ENCODE data around the gene SCRN3.

SCRN3 gene

DNA sequence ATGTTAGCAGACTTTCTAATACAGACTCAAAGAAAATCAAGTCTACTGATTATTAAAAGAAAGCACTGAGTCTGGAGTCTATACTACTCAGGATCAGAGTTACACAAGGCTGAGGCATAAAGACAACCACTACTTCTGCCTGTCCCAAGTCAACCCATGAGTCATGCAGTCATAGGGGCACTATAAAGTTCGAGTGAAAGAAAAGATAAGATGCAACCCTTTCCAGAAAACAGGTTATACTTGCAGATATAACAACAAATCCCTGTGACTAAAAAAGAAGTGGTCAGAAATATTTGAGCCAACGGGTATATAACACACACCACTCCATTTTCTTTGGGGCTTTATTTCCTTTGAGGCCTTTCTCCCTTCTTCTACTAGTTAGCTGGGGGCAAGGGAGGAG is 18.6 kb upstream of the SCRN3 start:
- TF ChIP-seq CREB1 (IDR thresholded peaks at IDR 0.05; ENCODE audit: low read depth) = no peak
- no peak for TF ChIP-seq NFIC (IDR thresholded peaks at IDR 0.05)

DNA sequence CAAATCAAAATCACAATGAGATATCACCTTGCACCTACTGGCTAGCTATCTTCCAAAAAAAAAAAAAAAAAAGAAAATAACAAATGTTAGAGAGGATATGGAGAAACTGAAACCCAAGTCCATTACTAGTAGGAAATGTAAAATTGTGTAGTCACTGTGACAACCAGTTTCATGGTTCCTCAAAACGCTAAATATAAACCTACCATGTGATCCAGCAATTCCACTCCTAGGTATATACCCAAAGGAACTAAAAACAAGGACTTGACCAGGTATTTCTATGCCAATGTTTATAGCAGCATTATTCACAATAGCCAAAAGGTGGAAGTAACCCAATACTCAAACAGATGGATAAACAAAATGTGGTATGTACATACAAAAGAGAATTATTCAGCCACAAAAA is 11.7 kb upstream of the SCRN3 start:
- TF ChIP-seq MAX (IDR thresholded peaks at IDR 0.05) (no peak), TCF12 (IDR thresholded peaks at IDR 0.05; ENCODE audit: low read depth) (no peak), CREB1 (IDR thresholded peaks at IDR 0.05; ENCODE audit: low read depth) (no peak), EGR1 (IDR thresholded peaks at IDR 0.05) (no peak), RAD21 (IDR thresholded peaks at IDR 0.05; ENCODE audit: low read depth) (no peak), YY1 (IDR thresholded peaks at IDR 0.05; ENCODE audit: low read depth) (no peak), USF1 (IDR thresholded peaks at IDR 0.05) (no peak), CEBPB (IDR thresholded peaks at IDR 0.05) (no peak), TAF1 (IDR thresholded peaks at IDR 0.05; ENCODE audit: low read depth) (no peak)

DNA sequence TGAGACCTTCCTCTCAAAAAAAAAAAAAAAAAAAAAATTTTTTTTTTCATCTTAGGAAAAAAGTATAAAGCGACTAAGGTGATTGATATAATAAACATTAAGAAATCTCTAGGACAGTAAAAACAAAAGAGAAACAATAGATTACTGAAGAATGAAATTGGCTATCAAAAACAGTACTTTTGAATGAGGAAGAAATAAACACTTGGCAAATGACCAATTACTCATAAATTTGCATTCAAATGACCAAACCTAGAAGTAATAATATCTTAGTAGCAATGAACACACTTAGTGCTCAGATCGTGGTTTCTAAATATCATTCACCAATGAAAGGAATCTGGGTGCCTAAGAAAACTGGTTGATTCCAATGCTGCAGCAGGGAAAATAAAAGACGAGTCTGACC is 10.3 kb upstream of the SCRN3 start:
- TF ChIP-seq CREB1 (IDR thresholded peaks at IDR 0.05; ENCODE audit: low read depth) (no peak), EGR1 (IDR thresholded peaks at IDR 0.05) (no peak), CEBPB (IDR thresholded peaks at IDR 0.05) (no peak)

DNA sequence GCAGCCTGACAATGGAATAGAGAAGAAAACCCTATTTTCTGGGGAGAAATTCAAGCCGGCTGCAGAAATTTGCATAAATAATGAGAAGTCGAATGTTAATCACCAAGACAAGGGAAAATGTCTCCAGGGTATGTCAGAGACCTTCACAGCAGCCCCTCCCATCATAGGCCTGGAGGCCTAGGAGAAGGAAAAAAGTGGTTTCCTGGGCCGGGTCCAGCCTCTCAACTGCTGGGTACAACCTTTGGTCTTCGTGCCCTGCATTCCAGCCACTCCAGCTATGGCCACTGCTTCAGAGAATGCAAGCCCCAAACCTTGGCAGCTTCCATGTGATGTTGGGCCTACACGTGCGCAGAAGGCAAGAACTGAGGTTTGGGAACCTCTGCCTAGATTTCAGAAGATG is 6.0 kb upstream of the SCRN3 start:
- TF ChIP-seq NFIC (IDR thresholded peaks at IDR 0.05) = no peak
- no peak for TF ChIP-seq TCF12 (IDR thresholded peaks at IDR 0.05; ENCODE audit: low read depth)
- no peak for TF ChIP-seq TAF1 (IDR thresholded peaks at IDR 0.05; ENCODE audit: low read depth)
- TF ChIP-seq USF1 (IDR thresholded peaks at IDR 0.05) = no peak
- TF ChIP-seq FOXM1 (IDR thresholded peaks at IDR 0.05; ENCODE audit: borderline replicate concordance, low read depth) = no peak
- TF ChIP-seq RAD21 (IDR thresholded peaks at IDR 0.05; ENCODE audit: low read depth) = no peak
- TF ChIP-seq EP300 (IDR thresholded peaks at IDR 0.05; ENCODE audit: borderline replicate concordance) = no peak
- TF ChIP-seq CREB1 (IDR thresholded peaks at IDR 0.05; ENCODE audit: low read depth) = no peak
- no peak for TF ChIP-seq YY1 (IDR thresholded peaks at IDR 0.05; ENCODE audit: low read depth)
- TF ChIP-seq, protein P1, sequence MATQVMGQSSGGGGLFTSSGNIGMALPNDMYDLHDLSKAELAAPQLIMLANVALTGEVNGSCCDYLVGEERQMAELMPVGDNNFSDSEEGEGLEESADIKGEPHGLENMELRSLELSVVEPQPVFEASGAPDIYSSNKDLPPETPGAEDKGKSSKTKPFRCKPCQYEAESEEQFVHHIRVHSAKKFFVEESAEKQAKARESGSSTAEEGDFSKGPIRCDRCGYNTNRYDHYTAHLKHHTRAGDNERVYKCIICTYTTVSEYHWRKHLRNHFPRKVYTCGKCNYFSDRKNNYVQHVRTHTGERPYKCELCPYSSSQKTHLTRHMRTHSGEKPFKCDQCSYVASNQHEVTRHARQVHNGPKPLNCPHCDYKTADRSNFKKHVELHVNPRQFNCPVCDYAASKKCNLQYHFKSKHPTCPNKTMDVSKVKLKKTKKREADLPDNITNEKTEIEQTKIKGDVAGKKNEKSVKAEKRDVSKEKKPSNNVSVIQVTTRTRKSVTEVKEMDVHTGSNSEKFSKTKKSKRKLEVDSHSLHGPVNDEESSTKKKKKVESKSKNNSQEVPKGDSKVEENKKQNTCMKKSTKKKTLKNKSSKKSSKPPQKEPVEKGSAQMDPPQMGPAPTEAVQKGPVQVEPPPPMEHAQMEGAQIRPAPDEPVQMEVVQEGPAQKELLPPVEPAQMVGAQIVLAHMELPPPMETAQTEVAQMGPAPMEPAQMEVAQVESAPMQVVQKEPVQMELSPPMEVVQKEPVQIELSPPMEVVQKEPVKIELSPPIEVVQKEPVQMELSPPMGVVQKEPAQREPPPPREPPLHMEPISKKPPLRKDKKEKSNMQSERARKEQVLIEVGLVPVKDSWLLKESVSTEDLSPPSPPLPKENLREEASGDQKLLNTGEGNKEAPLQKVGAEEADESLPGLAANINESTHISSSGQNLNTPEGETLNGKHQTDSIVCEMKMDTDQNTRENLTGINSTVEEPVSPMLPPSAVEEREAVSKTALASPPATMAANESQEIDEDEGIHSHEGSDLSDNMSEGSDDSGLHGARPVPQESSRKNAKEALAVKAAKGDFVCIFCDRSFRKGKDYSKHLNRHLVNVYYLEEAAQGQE (IDR thresholded peaks at IDR 0.05; ENCODE audit: low read depth) = no peak
- TF ChIP-seq EGR1 (IDR thresholded peaks at IDR 0.05) = no peak
- TF ChIP-seq MAX (IDR thresholded peaks at IDR 0.05) = no peak
- no peak for TF ChIP-seq ZBTB7A (IDR thresholded peaks at IDR 0.05; ENCODE audit: low read depth)
- no peak for TF ChIP-seq CEBPB (IDR thresholded peaks at IDR 0.05)
- no peak for TF ChIP-seq TEAD4 (IDR thresholded peaks at IDR 0.05)

DNA sequence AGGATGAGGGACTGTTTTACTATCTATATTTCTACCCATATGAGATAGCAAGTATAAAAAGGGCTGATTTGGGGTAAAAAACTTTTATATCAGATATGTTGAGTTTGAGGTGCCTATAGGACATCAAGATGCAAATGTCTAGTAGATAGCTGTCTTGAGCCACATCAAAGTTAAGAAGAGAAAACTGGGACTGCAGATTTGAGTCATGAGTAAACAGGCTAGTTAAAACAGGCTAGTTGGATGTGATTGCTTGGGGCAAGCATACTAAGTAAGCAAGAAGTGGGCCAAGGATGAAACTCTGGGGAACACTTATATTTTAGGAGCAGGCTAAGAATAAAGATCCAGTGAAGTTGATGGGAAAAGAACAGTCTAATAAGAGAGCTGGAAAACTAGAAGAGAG is 2.8 kb upstream of the SCRN3 start:
- TF ChIP-seq CREB1 (IDR thresholded peaks at IDR 0.05; ENCODE audit: low read depth) (no peak), TEAD4 (IDR thresholded peaks at IDR 0.05) (no peak), EP300 (IDR thresholded peaks at IDR 0.05; ENCODE audit: borderline replicate concordance) (no peak), EGR1 (IDR thresholded peaks at IDR 0.05) (no peak), TAF1 (IDR thresholded peaks at IDR 0.05; ENCODE audit: low read depth) (no peak), FOXM1 (IDR thresholded peaks at IDR 0.05; ENCODE audit: borderline replicate concordance, low read depth) (no peak), TCF12 (IDR thresholded peaks at IDR 0.05; ENCODE audit: low read depth) (no peak), USF1 (IDR thresholded peaks at IDR 0.05) (no peak), ZBTB7A (IDR thresholded peaks at IDR 0.05; ENCODE audit: low read depth) (no peak), YY1 (IDR thresholded peaks at IDR 0.05; ENCODE audit: low read depth) (no peak), MAX (IDR thresholded peaks at IDR 0.05) (no peak), RAD21 (IDR thresholded peaks at IDR 0.05; ENCODE audit: low read depth) (no peak), CEBPB (IDR thresholded peaks at IDR 0.05) (no peak), NFIC (IDR thresholded peaks at IDR 0.05) (no peak)
- TF ChIP-seq, protein P1 (IDR thresholded peaks at IDR 0.05; ENCODE audit: low read depth) = no peak
